Parathyroid adenoma (tissue), 2 donors: Measurements from ENCODE around the gene CTNND2.

ENCODE experiments used
- H2AFZ ChIP-seq: fragments of 300-600 bp; sonication (generic); one replicate; pipeline ENCODE4 v1.7.0; 2017; ENCODE audit warnings: antibody characterized with exemption, mild to moderate bottlenecking
- H3K27ac ChIP-seq: fragments of 300-600 bp; sonication (generic); one replicate; pipeline ENCODE4 v1.7.0; 2017
- H3K27me3 ChIP-seq: fragments of 300-600 bp; sonication (generic); one replicate; pipeline ENCODE4 v1.7.0; 2017; ENCODE audit warnings: low read length; ENCODE audit not compliant: control insufficient read depth, insufficient read depth
- H3K36me3 ChIP-seq: fragments of 300-600 bp; sonication (generic); one replicate; pipeline ENCODE4 v1.7.0; 2017; ENCODE audit warnings: low read length; ENCODE audit not compliant: control insufficient read depth, insufficient read depth
- H3K4me1 ChIP-seq: fragments of 300-600 bp; sonication (generic); one replicate; pipeline ENCODE4 v1.7.0; 2017; ENCODE audit warnings: control low read depth
- H3K4me2 ChIP-seq: fragments of 300-600 bp; sonication (generic); one replicate; pipeline ENCODE4 v1.7.0; 2017; ENCODE audit warnings: low read length
- H3K4me3 ChIP-seq: fragments of 300-600 bp; sonication (generic); one replicate; pipeline ENCODE4 v1.7.0; 2017; ENCODE audit warnings: low read depth, low read length
- H3K79me2 ChIP-seq: fragments of 300-600 bp; sonication (generic); one replicate; pipeline ENCODE4 v1.7.0; 2017; ENCODE audit warnings: control low read depth
- H3K9ac ChIP-seq: fragments of 300-600 bp; sonication (generic); one replicate; pipeline ENCODE4 v1.7.0; 2017; ENCODE audit warnings: mild to moderate bottlenecking
- H3K9me3 ChIP-seq: fragments of 300-600 bp; sonication (generic); one replicate; pipeline ENCODE4 v1.7.0; 2017; ENCODE audit warnings: low read length; ENCODE audit not compliant: control insufficient read depth
- CTCF ChIP-seq: fragments of 300-600 bp; sonication (generic); IDR thresholded peaks from one replicate; pipeline ENCODE4 v1.7.0; 2017; ENCODE audit warnings: antibody characterized with exemption, mild to moderate bottlenecking
- donor health status: primary hyperparathyroidism.

The CTNND2 gene

GRCh38 chr5:11377896-11378295 lies 526.4 kb downstream of the CTNND2 start:
- Histone ChIP-seq H3K36me3 (no peaks in the 10 kb centered on the region), H3K27ac (no peak overlapping the region), H3K4me2 (no peak overlapping the region), H3K9me3 (no peaks in the 10 kb centered on the region), H3K27me3 (no peaks in the 10 kb centered on the region), H2AFZ (no peak overlapping the region), H3K79me2 (no peaks in the 10 kb centered on the region), H3K4me3 (no peak overlapping the region), H3K9ac (no peak overlapping the region), H3K4me1 (no peaks in the 10 kb centered on the region)
- no peak for TF ChIP-seq CTCF

- Histone ChIP-seq H3K36me3 (no peaks in the 10 kb centered on the region), H3K4me3 (no peak overlapping the region), H2AFZ (no peak overlapping the region), H3K9me3 (no peaks in the 10 kb centered on the region), H3K4me2 (no peak overlapping the region), H3K9ac (no peak overlapping the region), H3K27me3 (no peaks in the 10 kb centered on the region), H3K27ac (no peak overlapping the region), H3K4me1 (no peaks in the 10 kb centered on the region), H3K79me2 (no peaks in the 10 kb centered on the region)
- TF ChIP-seq CTCF: no peak
Measured at GRCh38 chr5:11372191-11372590, 532.1 kb downstream of the CTNND2 start.

- H3K9me3 ChIP-seq: no peaks in the 10 kb centered on the region
- TF ChIP-seq CTCF: no peak
Measured at GRCh38 chr5:11371021-11371420, 533.2 kb downstream of the CTNND2 start.

GRCh38 chr5:11364531-11364930 lies 539.7 kb downstream of the CTNND2 start:
- no peaks in the 10 kb centered on the region for H3K9me3 ChIP-seq
- no peaks in the 10 kb centered on the region for H3K36me3 ChIP-seq
- H3K4me2 ChIP-seq: no peak overlapping the region
- no peak overlapping the region for H3K27ac ChIP-seq
- no peak overlapping the region for H3K4me3 ChIP-seq
- TF ChIP-seq CTCF: no peak
- no peak overlapping the region for H3K9ac ChIP-seq
- H3K27me3 ChIP-seq: no peaks in the 10 kb centered on the region
- no peaks in the 10 kb centered on the region for H3K4me1 ChIP-seq
- no peaks in the 10 kb centered on the region for H3K79me2 ChIP-seq
- H2AFZ ChIP-seq: no peak overlapping the region

More at GRCh38 chr5:11371021-11371420, 533.2 kb downstream of the CTNND2 start:
- no peak overlapping the region for H3K4me3 ChIP-seq
- no peak overlapping the region for H3K9ac ChIP-seq
- no peaks in the 10 kb centered on the region for H3K4me1 ChIP-seq
- no peak overlapping the region for H3K27ac ChIP-seq
- no peak overlapping the region for H3K4me2 ChIP-seq
- no peak overlapping the region for H2AFZ ChIP-seq
- no peaks in the 10 kb centered on the region for H3K27me3 ChIP-seq
- no peaks in the 10 kb centered on the region for H3K36me3 ChIP-seq
- H3K79me2 ChIP-seq: no peaks in the 10 kb centered on the region

- no peak overlapping the region for H3K4me2 ChIP-seq
- H3K79me2 ChIP-seq: no peaks in the 10 kb centered on the region
- no peak overlapping the region for H3K9ac ChIP-seq
- H3K9me3 ChIP-seq: no peaks in the 10 kb centered on the region
- no peak overlapping the region for H3K4me3 ChIP-seq
- H3K36me3 ChIP-seq: no peaks in the 10 kb centered on the region
- H3K27ac ChIP-seq: no peak overlapping the region
- no peak overlapping the region for H2AFZ ChIP-seq
- H3K27me3 ChIP-seq: no peaks in the 10 kb centered on the region
- TF ChIP-seq CTCF: no peak
- no peaks in the 10 kb centered on the region for H3K4me1 ChIP-seq
Measured at GRCh38 chr5:11363631-11364178, 540.5 kb downstream of the CTNND2 start.
